GM12874 (cell line): ENCODE measurements around the gene PRKAG2.

Experiments
- CTCF ChIP-seq: IDR thresholded peaks from 2 replicates; pipeline ENCODE4 v1.5.1; 2011; ENCODE audit warnings: low read depth, mild to moderate bottlenecking, control low read depth, low read length, moderate library complexity; ENCODE audit not compliant: insufficient read depth

Gene PRKAG2

GRCh38 chr7:151921451-151921850 lies 44.5 kb upstream of the PRKAG2 start:
- no peak for TF ChIP-seq CTCF

- TF ChIP-seq CTCF: no peak
Observed at GRCh38 chr7:151920488-151920887, 43.6 kb upstream of the PRKAG2 start.

- no peak for TF ChIP-seq CTCF
Observed at GRCh38 chr7:151919595-151919994, 42.7 kb upstream of the PRKAG2 start.

- no peak for TF ChIP-seq CTCF
Observed at GRCh38 chr7:151918510-151918843, 41.6 kb upstream of the PRKAG2 start.

- no peak for TF ChIP-seq CTCF
Observed at GRCh38 chr7:151917791-151918509, 41.0 kb upstream of the PRKAG2 start.

- no peak for TF ChIP-seq CTCF
Observed at GRCh38 chr7:151914051-151914450, 37.1 kb upstream of the PRKAG2 start.

GRCh38 chr7:151905766-151906165 lies 28.9 kb upstream of the PRKAG2 start:
- no peak for TF ChIP-seq CTCF

GRCh38 chr7:151905353-151905752 lies 28.4 kb upstream of the PRKAG2 start:
- TF ChIP-seq CTCF: no peak
